CD4-positive, alpha-beta T cell treated with Interleukin-12 subunit alpha and Interleukin-12 subunit beta, for 1 hour (primary cell): ENCODE results near the gene XRCC3.

ENCODE experiments used
- DNase-seq: peaks from one replicate; pipeline ENCODE4 v3.0.0-alpha.2; 2020

Gene XRCC3

GRCh38 chr14:103725001-103725682, 9.9 kb upstream of the XRCC3 start:
- DNase-seq, result no peak

GRCh38 chr14:103724116-103724515, 8.9 kb upstream of the XRCC3 start:
- DNase-seq, result no peak

GRCh38 chr14:103723748-103724081, 8.5 kb upstream of the XRCC3 start:
- DNase-seq, result no peak

GRCh38 chr14:103721334-103722120, 6.3 kb upstream of the XRCC3 start:
- DNase-seq, result no peak

- no peak for DNase-seq
Observed at GRCh38 chr14:103719751-103720150, 4.5 kb upstream of the XRCC3 start.

GRCh38 chr14:103718572-103718971, 3.3 kb upstream of the XRCC3 start:
- no peak for DNase-seq

GRCh38 chr14:103716899-103717411, 1.7 kb upstream of the XRCC3 start:
- DNase-seq, result no peak

- no peak for DNase-seq
Observed at GRCh38 chr14:103716091-103716801, 995 bp upstream of the XRCC3 start.

- no peak for DNase-seq
Observed at GRCh38 chr14:103714063-103714724, 1.1 kb downstream of the XRCC3 start.

GRCh38 chr14:103713304-103714062, 1.8 kb downstream of the XRCC3 start:
- no peak for DNase-seq

- DNase-seq, result no peak
Observed at GRCh38 chr14:103712633-103713247, 2.5 kb downstream of the XRCC3 start.

- no peak for DNase-seq
Observed at GRCh38 chr14:103711516-103712431, 3.5 kb downstream of the XRCC3 start.

GRCh38 chr14:103710771-103711377, 4.4 kb downstream of the XRCC3 start:
- DNase-seq, result no peak

GRCh38 chr14:103709814-103710213, 5.4 kb downstream of the XRCC3 start:
- no peak for DNase-seq

- no peak for DNase-seq
Observed at GRCh38 chr14:103708750-103709187, 6.5 kb downstream of the XRCC3 start.

- no peak for DNase-seq
Observed at GRCh38 chr14:103707329-103708263, 7.7 kb downstream of the XRCC3 start.

- DNase-seq, result no peak
Observed at GRCh38 chr14:103706551-103707328, 8.5 kb downstream of the XRCC3 start.
